ENCODE results near the gene SLC9A7. TPM values are rescaled to one million over a fixed set of nuclear protein-coding genes. Genes with fewer than 3 reads are reported as not detected.

SLC9A7 gene
- total RNA-seq, 1 donor from 2014 or later, result 10.7 TPM

- TF ChIP-seq CTCF (conservative IDR thresholded peaks at IDR 0.05; ENCODE audit: low read depth, low read length), result no peak
- DNase-seq (ENCODE audit: low read depth), result no peak
- no peak overlapping the region for H3K4me3 ChIP-seq (ENCODE audit: low read depth, low read length)
Measured at GRCh38 chrX:46762963-46763362, 4.0 kb upstream of the SLC9A7 start.

GRCh38 chrX:46759645-46759974, 692 bp upstream of the SLC9A7 start:
- no peak for TF ChIP-seq CTCF (conservative IDR thresholded peaks at IDR 0.05; ENCODE audit: low read depth, low read length)
- DNase-seq (ENCODE audit: low read depth), result no peak
- peak overlapping the region; percentile 63 for H3K4me3 ChIP-seq (ENCODE audit: low read depth, low read length)

GRCh38 chrX:46758163-46758955, 559 bp downstream of the SLC9A7 start:
- H3K4me3 ChIP-seq (ENCODE audit: low read depth, low read length), result peak overlapping the region; percentile 63
- no peak for DNase-seq (ENCODE audit: low read depth)
- TF ChIP-seq CTCF (conservative IDR thresholded peaks at IDR 0.05; ENCODE audit: low read depth, low read length), result no peak

- TF ChIP-seq CTCF (conservative IDR thresholded peaks at IDR 0.05; ENCODE audit: low read depth, low read length), result no peak
- no peak for DNase-seq (ENCODE audit: low read depth)
- peak overlapping the region; percentile 63 for H3K4me3 ChIP-seq (ENCODE audit: low read depth, low read length)
Measured at GRCh38 chrX:46757593-46757992, 1.3 kb downstream of the SLC9A7 start.

- no peak overlapping the region for H3K4me3 ChIP-seq (ENCODE audit: low read depth, low read length)
- no peak for DNase-seq (ENCODE audit: low read depth)
- TF ChIP-seq CTCF (conservative IDR thresholded peaks at IDR 0.05; ENCODE audit: low read depth, low read length), result no peak
Measured at GRCh38 chrX:46757052-46757451, 1.9 kb downstream of the SLC9A7 start.

GRCh38 chrX:46755671-46756070, 3.2 kb downstream of the SLC9A7 start:
- TF ChIP-seq CTCF (conservative IDR thresholded peaks at IDR 0.05; ENCODE audit: low read depth, low read length), result no peak
- DNase-seq (ENCODE audit: low read depth), result no peak
- no peak overlapping the region for H3K4me3 ChIP-seq (ENCODE audit: low read depth, low read length)

GRCh38 chrX:46754586-46755061, 4.3 kb downstream of the SLC9A7 start:
- TF ChIP-seq CTCF (conservative IDR thresholded peaks at IDR 0.05; ENCODE audit: low read depth, low read length), result no peak
- H3K4me3 ChIP-seq (ENCODE audit: low read depth, low read length), result no peak overlapping the region
- DNase-seq (ENCODE audit: low read depth), result no peak

Measured in epithelial cell of proximal tubule (primary cell).